K562 (cell line): ENCODE results near the gene TRRAP. TPM values are rescaled to one million over a fixed set of nuclear protein-coding genes. Genes with fewer than 3 reads are reported as not detected.

Experiments
- ATAC-seq: fragments of 200-7000 bp; cut with Tn5 transposase; 3 replicates; pipeline ENCODE4 v1.9.1; 2020; ENCODE audit warnings: moderate library complexity
- BruUV-seq: library from RNA; stranded (reverse); fragments of 400-500 nt; replicated peaks from 2 replicates; lab custom pipeline; 2021; lab: Mats Ljungman, UMichigan
- CTCF ChIA-PET: fragments of 300-600 bp; formaldehyde crosslinking; extraction: SDS; loops from one replicate; lab custom pipeline; 2021; ENCODE audit warnings: low intra/inter-chr PET ratio; lab: Yijun Ruan, JAX
- POLR2A ChIA-PET: fragments of 300-600, 350-650 bp; sonication (Branson Sonifier 250); formaldehyde crosslinking; extraction: SDS; loops from one replicate; lab custom pipeline; 2021; ENCODE audit warnings: antibody characterized with exemption, inconsistent platforms; lab: Yijun Ruan, JAX
- DNase-seq, 4 experiments: peaks; one replicate each; pipeline versions ENCODE4 v3.0.0 to v3.0.0-alpha.2; 2011 to 2018; ENCODE audit warnings: low spot score in 3 of 4, mixed read lengths in 3 of 4; ENCODE audit errors: extremely low read depth in 1 of 4
- FAIRE-seq: peaks from 2 replicates; lab custom pipeline; 2011; peaks lifted over from hg19 to GRCh38; lab: Jason Lieb, UNC
- H2AFZ ChIP-seq: 2 replicates; pipeline ENCODE4 v1.6.0; 2011; ENCODE audit warnings: low read depth, low read length, control low read depth, inconsistent platforms
- H3K27ac ChIP-seq: fragments of 200-600 bp; 3 replicates; pipeline ENCODE4 v1.8.0; 2011; ENCODE audit warnings: low read depth, mild to moderate bottlenecking, control low read depth, inconsistent platforms, low read length, moderate library complexity, mixed read lengths; ENCODE audit errors: extremely low read depth
- H3K27me3 ChIP-seq, 2 experiments: fragments of 300-600 bp in 1 of 2; 2 replicates in 1 of 2; 3 replicates in 1 of 2; pipeline versions ENCODE4 v1.6.0 to v1.8.0; 2011; ENCODE audit warnings: inconsistent platforms in 2 of 2, low read length in 2 of 2, mild to moderate bottlenecking in 1 of 2, mixed read lengths in 1 of 2, moderate library complexity in 1 of 2; ENCODE audit not compliant: control insufficient read depth in 2 of 2, insufficient read depth in 2 of 2
- H3K36me3 ChIP-seq: fragments of 300-600 bp; 3 replicates; pipeline ENCODE4 v1.8.0; 2011; ENCODE audit warnings: mild to moderate bottlenecking, low read length, inconsistent platforms; ENCODE audit not compliant: control insufficient read depth, insufficient read depth
- H3K4me1 ChIP-seq, 2 experiments: fragments of 200-600 bp in 1 of 2; replicated peaks in 1 of 2; 2 replicates in 1 of 2; 3 replicates in 1 of 2; pipeline versions ENCODE4 v1.5.1 to v1.8.0; 2011; ENCODE audit warnings: inconsistent platforms in 2 of 2, low read length in 2 of 2, mild to moderate bottlenecking in 1 of 2, mixed read lengths in 1 of 2, moderate library complexity in 1 of 2; ENCODE audit not compliant: control insufficient read depth in 2 of 2, insufficient read depth in 2 of 2
- H3K4me2 ChIP-seq: 2 replicates; pipeline ENCODE4 v1.6.1; 2011; ENCODE audit warnings: low read length, control low read depth, inconsistent platforms, mixed read lengths; ENCODE audit not compliant: insufficient read depth
- H3K4me3 ChIP-seq: fragments of 200-600 bp; sonication (generic), shearing (Covaris generic); 2 replicates; pipeline ENCODE4 v1.5.1; 2016; ENCODE audit warnings: control low read depth, inconsistent platforms
- H3K79me2 ChIP-seq: fragments of 200-600 bp; 3 replicates; pipeline ENCODE4 v1.8.0; 2011; ENCODE audit warnings: low read length, inconsistent platforms; ENCODE audit not compliant: control insufficient read depth, insufficient read depth
- H3K9ac ChIP-seq, 2 experiments: 2 replicates each; pipeline versions ENCODE4 v1.6.0 to v1.6.1; 2011; ENCODE audit warnings: low read depth in 2 of 2, low read length in 2 of 2, control low read depth in 1 of 2, inconsistent platforms in 1 of 2, mild to moderate bottlenecking in 1 of 2, mixed read lengths in 1 of 2; ENCODE audit not compliant: insufficient read depth in 1 of 2
- H3K9me1 ChIP-seq: one replicate; pipeline ENCODE4 v1.6.0; 2011; ENCODE audit warnings: inconsistent platforms, mild to moderate bottlenecking, low read length, moderate library complexity; ENCODE audit not compliant: control insufficient read depth, insufficient read depth
- H3K9me3 ChIP-seq: replicated peaks from 2 replicates; pipeline ENCODE4 v1.5.1; 2011; ENCODE audit warnings: low read depth, low read length, inconsistent platforms; ENCODE audit not compliant: control insufficient read depth, insufficient read depth
- H4K20me1 ChIP-seq: replicated peaks from 2 replicates; pipeline ENCODE4 v1.6.1; 2011; ENCODE audit warnings: low read length, inconsistent platforms, mixed read lengths; ENCODE audit not compliant: control insufficient read depth, insufficient read depth
- CBX1 ChIP-seq: sonication (generic); IDR thresholded peaks from 2 replicates; pipeline ENCODE4 v1.6.1; 2016; ENCODE audit warnings: antibody characterized with exemption, low read depth, mild to moderate bottlenecking
- DDX20 ChIP-seq: fragments of 450-650 bp; IDR thresholded peaks from 2 replicates; pipeline ENCODE4 v1.6.1; 2016; ENCODE audit warnings: missing genetic modification characterization, low read depth, mild to moderate bottlenecking, missing compliant biosample characterization, moderate library complexity
- ELK3 ChIP-seq: fragments of 450-650 bp; formaldehyde crosslinking; IDR thresholded peaks from 2 replicates; pipeline ENCODE4 v1.4.0; 2020; ENCODE audit warnings: mild to moderate bottlenecking
- GTF3C2 ChIP-seq: IDR thresholded peaks from 3 replicates; pipeline ENCODE4 v1.6.1; 2011; ENCODE audit warnings: borderline replicate concordance, mild to moderate bottlenecking, moderate library complexity; ENCODE audit not compliant: insufficient read length; ENCODE audit errors: extremely low read depth
- KAT7 ChIP-seq: sonication (generic); formaldehyde crosslinking; IDR thresholded peaks from 2 replicates; pipeline ENCODE4 v1.8.0; 2022; ENCODE audit warnings: missing genetic modification reagents, mild to moderate bottlenecking, borderline replicate concordance
- MCM5 ChIP-seq: fragments of 450-650 bp; IDR thresholded peaks from 2 replicates; pipeline ENCODE4 v1.6.1; 2016; ENCODE audit warnings: low read depth
- MLLT1 ChIP-seq, 2 experiments: fragments of 450-650 bp; IDR thresholded peaks; 2 replicates each; pipeline ENCODE4 v1.6.1; 2016
- MYBL2 ChIP-seq, 2 experiments: fragments of 450-650 bp in 1 of 2; sonication (generic) in 1 of 2; formaldehyde crosslinking in 1 of 2; IDR thresholded peaks; 2 replicates each; pipeline versions ENCODE4 v1.6.1 to v1.8.1; 2017 to 2022; ENCODE audit warnings: borderline replicate concordance in 1 of 2, inconsistent platforms in 1 of 2, low read depth in 1 of 2, mild to moderate bottlenecking in 1 of 2, missing genetic modification reagents in 1 of 2, moderate library complexity in 1 of 2
- NR1H2 ChIP-seq: sonication (generic); formaldehyde crosslinking; IDR thresholded peaks from 2 replicates; pipeline ENCODE4 v1.4.0; 2020; ENCODE audit warnings: mild to moderate bottlenecking, missing genetic modification reagents
- PURB ChIP-seq: sonication (generic); formaldehyde crosslinking; IDR thresholded peaks from 2 replicates; pipeline ENCODE4 v1.9.0; 2021; ENCODE audit warnings: low read depth, mild to moderate bottlenecking, missing genetic modification reagents
- SAP30 ChIP-seq: fragments of 200-600 bp; sonication (generic); IDR thresholded peaks from 2 replicates; pipeline ENCODE4 v1.6.1; 2012; ENCODE audit warnings: borderline replicate concordance, low read depth, mild to moderate bottlenecking, moderate library complexity, low read length, control low read depth, inconsistent platforms; ENCODE audit not compliant: insufficient read depth, poor library complexity, severe bottlenecking
- ZNF133 ChIP-seq: fragments of 250-450 bp; sonication (Bioruptor Pico); IDR thresholded peaks from 2 replicates; pipeline ENCODE4 v1.4.0; 2020; ENCODE audit warnings: mild to moderate bottlenecking
- ZNF507 ChIP-seq: conservative IDR thresholded peaks from 2 replicates; pipeline ENCODE4 v1.6.1; 2017; ENCODE audit warnings: missing genetic modification characterization, missing compliant biosample characterization
- in situ Hi-C: fragments of 300-500 bp; cut with MboI; formaldehyde crosslinking; loops from 4 replicates; pipeline ENCODE4 v1.15.0; 2018; ENCODE audit warnings: inconsistent platforms, mixed read lengths
- intact Hi-C: fragments of 100-400 bp; cut with micrococcal nuclease; formaldehyde crosslinking; loops from 2 replicates; pipeline ENCODE4 v1.14.2; 2022
- polyA plus RNA-seq, 8 experiments: library from polyadenylated mRNA; depleted of rRNA in 4 of 8; stranded (reverse) in 5 of 8; unstranded in 3 of 8; fragments of >200 nt; fragmentation: Nextera tagmentation in 2 of 8; fragmentation: Illumina TruSeq in 1 of 8; extraction: Ambion mirVana in 2 of 8; extraction: Trizol in 1 of 8; gene quantifications; 2 replicates each; pipeline versions ENCODE4 v1.2.1 to v1.2.3, GENCODE V29; 2011 to 2014; ENCODE audit warnings: inconsistent platforms in 1 of 8, missing spikeins in 1 of 8
- total RNA-seq, 7 experiments: library from RNA; depleted of rRNA in 6 of 7; stranded (reverse); fragments of >200 nt in 6 of 7; fragmentation: Illumina TruSeq in 2 of 7; extraction: Trizol in 2 of 7; gene quantifications; 2 replicates each; pipeline versions ENCODE4 v1.2.1 to v1.2.3, GENCODE V29; 2011 to 2021; ENCODE audit warnings: low replicate concordance in 1 of 7

The TRRAP gene
- total and polyA plus RNA-seq, 9 of the 15 experiments (the other 6 are each of a cell fraction or from before 2014, with no cell fraction given) = 1.3 to 47.2 (median 9.7) TPM

GRCh38 chr7:98887038-98887437, 8.7 kb downstream of the TRRAP start:
- no peak overlapping the region for H3K9ac ChIP-seq
- H3K4me1 ChIP-seq = no peaks in the 10 kb centered on the region
- in situ Hi-C loops (no loop called here), intact Hi-C loops (no loop called here)
- no peaks in the 10 kb centered on the region for H3K27me3 ChIP-seq
- TF ChIP-seq ELK3 (CRISPR knock-in tag) (no peak), DDX20 (tag) (no peak), PURB (CRISPR knock-in tag) (no peak), KAT7 (CRISPR knock-in tag) (no peak), MCM5 (no peak), GTF3C2 (no peak), ZNF133 (CRISPR knock-in tag) (no peak), NR1H2 (CRISPR knock-in tag) (no peak), MYBL2 (IDR thresholded peaks at IDR 0.05; ENCODE audit: low read depth) (no peak), MYBL2 (CRISPR knock-in tag; IDR thresholded peaks at IDR 0.05; ENCODE audit: borderline replicate concordance) (no peak), CBX1 (no peak), MLLT1 (IDR thresholded peaks at IDR 0.05) (no peak), SAP30 (no peak), ZNF507 (tag) (no peak)
- H3K4me2 ChIP-seq = no peak overlapping the region
- ChIA-PET CTCF (no interaction called here), POLR2A (interaction anchor here (0.5 to 1.1 kb wide), 3 partner anchors 27 to 64 kb away, joined by 3 read pairs; no protein-coding TSS in a partner anchor)
- no peak overlapping the region for H3K27ac ChIP-seq
- FAIRE-seq (no peak), DNase-seq (no peak), ATAC-seq (no peak)
- peaks cover 7% of the 10 kb centered on the region; the same call in 2 of the 3 replicates for H3K79me2 ChIP-seq
- H3K9me3 ChIP-seq = no peaks in the 10 kb centered on the region
- no peaks in the 10 kb centered on the region for H4K20me1 ChIP-seq
- H2AFZ ChIP-seq = no peak overlapping the region
- H3K36me3 ChIP-seq = peaks cover 78% of the 10 kb centered on the region
- no TSS peak for BruUV-seq
- no peak overlapping the region for H3K4me3 ChIP-seq
- H3K9me1 ChIP-seq = peaks cover 3% of the 10 kb centered on the region
